ENCODE data around the gene EIF5.
A peak's percentile ranks its signal among the peaks of the same experiment; 100 is the strongest.

The EIF5 gene

DNA sequence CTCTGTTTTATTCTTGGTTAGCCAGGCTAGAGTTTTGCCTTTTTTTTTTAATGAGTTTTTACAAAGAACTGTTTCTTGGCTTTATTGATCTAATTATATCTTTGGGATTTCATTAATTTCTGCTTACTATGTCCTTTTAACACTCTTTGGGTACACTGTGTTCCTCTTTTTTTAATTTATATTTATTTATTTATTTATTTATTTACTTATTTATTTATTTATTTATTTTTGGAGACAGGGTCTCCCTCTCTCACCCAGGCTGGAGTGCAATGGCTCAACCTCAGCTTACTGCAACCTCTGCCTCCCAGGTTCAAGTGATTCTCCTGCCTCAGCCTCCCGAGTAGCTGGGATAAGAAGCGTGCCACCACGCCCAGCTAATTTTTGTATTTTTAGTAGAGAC, 36.0 kb downstream of the EIF5 start (continued):
- peak; percentile 89 for TF ChIP-seq ZNF426 (tag by site-specific recombination; IDR thresholded peaks at IDR 0.05)
- 0 out of 2 replicates have a peak, but pooled peaks have one; percentile 57 for TF ChIP-seq ZNF791 (tag by site-specific recombination; IDR thresholded peaks at IDR 0.05)
- TF ChIP-seq, protein P1, sequence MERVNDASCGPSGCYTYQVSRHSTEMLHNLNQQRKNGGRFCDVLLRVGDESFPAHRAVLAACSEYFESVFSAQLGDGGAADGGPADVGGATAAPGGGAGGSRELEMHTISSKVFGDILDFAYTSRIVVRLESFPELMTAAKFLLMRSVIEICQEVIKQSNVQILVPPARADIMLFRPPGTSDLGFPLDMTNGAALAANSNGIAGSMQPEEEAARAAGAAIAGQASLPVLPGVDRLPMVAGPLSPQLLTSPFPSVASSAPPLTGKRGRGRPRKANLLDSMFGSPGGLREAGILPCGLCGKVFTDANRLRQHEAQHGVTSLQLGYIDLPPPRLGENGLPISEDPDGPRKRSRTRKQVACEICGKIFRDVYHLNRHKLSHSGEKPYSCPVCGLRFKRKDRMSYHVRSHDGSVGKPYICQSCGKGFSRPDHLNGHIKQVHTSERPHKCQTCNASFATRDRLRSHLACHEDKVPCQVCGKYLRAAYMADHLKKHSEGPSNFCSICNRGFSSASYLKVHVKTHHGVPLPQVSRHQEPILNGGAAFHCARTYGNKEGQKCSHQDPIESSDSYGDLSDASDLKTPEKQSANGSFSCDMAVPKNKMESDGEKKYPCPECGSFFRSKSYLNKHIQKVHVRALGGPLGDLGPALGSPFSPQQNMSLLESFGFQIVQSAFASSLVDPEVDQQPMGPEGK (tag by site-specific recombination; IDR thresholded peaks at IDR 0.05) = no peak
- TF ChIP-seq, protein P2, sequence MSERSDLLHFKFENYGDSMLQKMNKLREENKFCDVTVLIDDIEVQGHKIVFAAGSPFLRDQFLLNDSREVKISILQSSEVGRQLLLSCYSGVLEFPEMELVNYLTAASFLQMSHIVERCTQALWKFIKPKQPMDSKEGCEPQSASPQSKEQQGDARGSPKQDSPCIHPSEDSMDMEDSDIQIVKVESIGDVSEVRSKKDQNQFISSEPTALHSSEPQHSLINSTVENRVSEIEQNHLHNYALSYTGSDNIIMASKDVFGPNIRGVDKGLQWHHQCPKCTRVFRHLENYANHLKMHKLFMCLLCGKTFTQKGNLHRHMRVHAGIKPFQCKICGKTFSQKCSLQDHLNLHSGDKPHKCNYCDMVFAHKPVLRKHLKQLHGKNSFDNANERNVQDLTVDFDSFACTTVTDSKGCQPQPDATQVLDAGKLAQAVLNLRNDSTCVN (tag by site-specific recombination; optimal IDR thresholded peaks at IDR 0.05) = no peak
- TF ChIP-seq ZNF169 (tag by site-specific recombination; IDR thresholded peaks at IDR 0.05) = no peak
- no peak for TF ChIP-seq ZNF777 (tag by site-specific recombination; IDR thresholded peaks at IDR 0.05; ENCODE audit: borderline replicate concordance)
- TF ChIP-seq ZNF76 (tag by site-specific recombination; IDR thresholded peaks at IDR 0.05; ENCODE audit: borderline replicate concordance, low read depth) = no peak
- TF ChIP-seq ZNF394 (tag by site-specific recombination; IDR thresholded peaks at IDR 0.05; ENCODE audit: borderline replicate concordance) = peak; percentile 93
- TF ChIP-seq ZNF211 (tag by site-specific recombination; IDR thresholded peaks at IDR 0.05; ENCODE audit: low read depth) = no peak
- TF ChIP-seq ZNF571 (tag by site-specific recombination; IDR thresholded peaks at IDR 0.05) = no peak
- TF ChIP-seq ZNF529 (tag by site-specific recombination; IDR thresholded peaks at IDR 0.05; ENCODE audit: insufficient replicate concordance) = peak; percentile 38
- TF ChIP-seq, protein P3, sequence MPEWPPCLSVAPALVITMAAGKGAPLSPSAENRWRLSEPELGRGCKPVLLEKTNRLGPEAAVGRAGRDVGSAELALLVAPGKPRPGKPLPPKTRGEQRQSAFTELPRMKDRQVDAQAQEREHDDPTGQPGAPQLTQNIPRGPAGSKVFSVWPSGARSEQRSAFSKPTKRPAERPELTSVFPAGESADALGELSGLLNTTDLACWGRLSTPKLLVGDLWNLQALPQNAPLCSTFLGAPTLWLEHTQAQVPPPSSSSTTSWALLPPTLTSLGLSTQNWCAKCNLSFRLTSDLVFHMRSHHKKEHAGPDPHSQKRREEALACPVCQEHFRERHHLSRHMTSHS (tag by site-specific recombination; IDR thresholded peaks at IDR 0.05) = no peak
- TF ChIP-seq ZNF292 (tag by site-specific recombination; IDR thresholded peaks at IDR 0.05; ENCODE audit: borderline replicate concordance, low read depth) = peak; percentile 85; the same call in 1 of the 2 replicates
- TF ChIP-seq ZNF521 (tag by site-specific recombination; IDR thresholded peaks at IDR 0.05) = no peak
- no peak for TF ChIP-seq GLI4 (tag by site-specific recombination; IDR thresholded peaks at IDR 0.05)
- TF ChIP-seq ZNF830 (tag by site-specific recombination; IDR thresholded peaks at IDR 0.05; ENCODE audit: low read depth) = no peak
- no peak for TF ChIP-seq KLF16 (tag by site-specific recombination; IDR thresholded peaks at IDR 0.05)
- peak; percentile 75 for TF ChIP-seq ZXDB (tag by site-specific recombination; IDR thresholded peaks at IDR 0.05)
- TF ChIP-seq, protein P4, sequence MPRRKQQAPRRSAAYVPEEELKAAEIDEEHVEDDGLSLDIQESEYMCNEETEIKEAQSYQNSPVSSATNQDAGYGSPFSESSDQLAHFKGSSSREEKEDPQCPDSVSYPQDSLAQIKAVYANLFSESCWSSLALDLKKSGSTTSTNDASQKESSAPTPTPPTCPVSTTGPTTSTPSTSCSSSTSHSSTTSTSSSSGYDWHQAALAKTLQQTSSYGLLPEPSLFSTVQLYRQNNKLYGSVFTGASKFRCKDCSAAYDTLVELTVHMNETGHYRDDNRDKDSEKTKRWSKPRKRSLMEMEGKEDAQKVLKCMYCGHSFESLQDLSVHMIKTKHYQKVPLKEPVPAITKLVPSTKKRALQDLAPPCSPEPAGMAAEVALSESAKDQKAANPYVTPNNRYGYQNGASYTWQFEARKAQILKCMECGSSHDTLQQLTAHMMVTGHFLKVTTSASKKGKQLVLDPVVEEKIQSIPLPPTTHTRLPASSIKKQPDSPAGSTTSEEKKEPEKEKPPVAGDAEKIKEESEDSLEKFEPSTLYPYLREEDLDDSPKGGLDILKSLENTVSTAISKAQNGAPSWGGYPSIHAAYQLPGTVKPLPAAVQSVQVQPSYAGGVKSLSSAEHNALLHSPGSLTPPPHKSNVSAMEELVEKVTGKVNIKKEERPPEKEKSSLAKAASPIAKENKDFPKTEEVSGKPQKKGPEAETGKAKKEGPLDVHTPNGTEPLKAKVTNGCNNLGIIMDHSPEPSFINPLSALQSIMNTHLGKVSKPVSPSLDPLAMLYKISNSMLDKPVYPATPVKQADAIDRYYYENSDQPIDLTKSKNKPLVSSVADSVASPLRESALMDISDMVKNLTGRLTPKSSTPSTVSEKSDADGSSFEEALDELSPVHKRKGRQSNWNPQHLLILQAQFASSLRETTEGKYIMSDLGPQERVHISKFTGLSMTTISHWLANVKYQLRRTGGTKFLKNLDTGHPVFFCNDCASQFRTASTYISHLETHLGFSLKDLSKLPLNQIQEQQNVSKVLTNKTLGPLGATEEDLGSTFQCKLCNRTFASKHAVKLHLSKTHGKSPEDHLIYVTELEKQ (tag by site-specific recombination; IDR thresholded peaks at IDR 0.05; ENCODE audit: borderline replicate concordance) = no peak
- no peak for TF ChIP-seq ZNF701 (tag by site-specific recombination; IDR thresholded peaks at IDR 0.05)
- TF ChIP-seq ZNF416 (tag by site-specific recombination; IDR thresholded peaks at IDR 0.05) = no peak
- TF ChIP-seq ZNF510 (tag by site-specific recombination; IDR thresholded peaks at IDR 0.05; ENCODE audit: insufficient replicate concordance) = no peak
- TF ChIP-seq, protein P5, sequence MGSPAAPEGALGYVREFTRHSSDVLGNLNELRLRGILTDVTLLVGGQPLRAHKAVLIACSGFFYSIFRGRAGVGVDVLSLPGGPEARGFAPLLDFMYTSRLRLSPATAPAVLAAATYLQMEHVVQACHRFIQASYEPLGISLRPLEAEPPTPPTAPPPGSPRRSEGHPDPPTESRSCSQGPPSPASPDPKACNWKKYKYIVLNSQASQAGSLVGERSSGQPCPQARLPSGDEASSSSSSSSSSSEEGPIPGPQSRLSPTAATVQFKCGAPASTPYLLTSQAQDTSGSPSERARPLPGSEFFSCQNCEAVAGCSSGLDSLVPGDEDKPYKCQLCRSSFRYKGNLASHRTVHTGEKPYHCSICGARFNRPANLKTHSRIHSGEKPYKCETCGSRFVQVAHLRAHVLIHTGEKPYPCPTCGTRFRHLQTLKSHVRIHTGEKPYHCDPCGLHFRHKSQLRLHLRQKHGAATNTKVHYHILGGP (tag by site-specific recombination; IDR thresholded peaks at IDR 0.05) = no peak
- no peak for TF ChIP-seq ZNF146 (tag by site-specific recombination; IDR thresholded peaks at IDR 0.05)
- TF ChIP-seq ZNF530 (tag by site-specific recombination; IDR thresholded peaks at IDR 0.05; ENCODE audit: low read depth) = no peak
- TF ChIP-seq IKZF3 (tag by site-specific recombination; IDR thresholded peaks at IDR 0.05) = no peak
- no peak for TF ChIP-seq MEIS1 (CRISPR knock-in tag; IDR thresholded peaks at IDR 0.05; ENCODE audit: borderline replicate concordance)
- no peak for TF ChIP-seq ZNF302 (tag by site-specific recombination; IDR thresholded peaks at IDR 0.05; ENCODE audit: low read depth)
